Measurements from ENCODE around the gene EFNA5. TPM values are rescaled to one million over a fixed set of nuclear protein-coding genes. Genes with fewer than 3 reads are reported as not detected.

EFNA5 gene
- total RNA-seq = 6.8 and 18.7 TPM in 2 replicates

GRCh38 chr5:107670932-107671741, at the start of gene EFNA5:
EFNA5 (minus strand) TSS chr5:107670937.

All from nasal cavity respiratory epithelium epithelial cell of viscerocranial mucosa (primary cell).